Suprapubic skin (tissue), 4 donors: ENCODE results near the gene FSTL3.

Source experiments
- CTCF ChIP-seq, 2 donors: fragments of 200-600 bp in 1 of 2; fragments of 450-650 bp in 1 of 2; sonication (generic) in 1 of 2; IDR thresholded peaks; one replicate each; pipeline ENCODE4 v1.5.1; 2016 to 2019; ENCODE audit warnings: antibody characterized with exemption in 2 of 2, mild to moderate bottlenecking in 1 of 2, moderate library complexity in 1 of 2
- POLR2A ChIP-seq, 2 donors: fragments of 450-650 bp; IDR thresholded peaks; one replicate each; pipeline ENCODE4 v1.6.1; 2017; ENCODE audit warnings: antibody characterized with exemption in 2 of 2, mild to moderate bottlenecking in 2 of 2, moderate library complexity in 2 of 2
- POLR2AphosphoS5 ChIP-seq, 3 donors: sonication (generic); formaldehyde crosslinking; IDR thresholded peaks; one replicate each; pipeline ENCODE4 v1.6.1; 2017; ENCODE audit warnings: antibody characterized with exemption in 3 of 3

GRCh38 chr19:640161-640558, 36.0 kb upstream of the FSTL3 start:
- TF ChIP-seq POLR2A (IDR thresholded peaks at IDR 0.05) (no peak), POLR2AphosphoS5 (IDR thresholded peaks at IDR 0.05) (no peak), CTCF (IDR thresholded peaks at IDR 0.05) (no peak)
